IPS-11a (cell line): ENCODE results near the gene FAM131A.
A peak's percentile ranks its signal among the peaks of the same experiment; 100 is the strongest.

Source experiments
- H3K4me3 ChIP-seq: one replicate; pipeline ENCODE4 v1.5.1; 2013; ENCODE audit warnings: low read depth, low read length, control low read depth

FAM131A gene

GRCh38 chr3:184337399-184337714 is at the start of gene FAM131A:
Gene FAM131A, plus strand, starts transcription at chr3:184337600. Its CDS starts 31 bp downstream, at chr3:184337631.
- H3K4me3 ChIP-seq, result peak within 1 kb of the TSS; percentile 69

GRCh38 chr3:184289426-184289938 is 47.9 kb upstream of the FAM131A start:
- no peak overlapping the region for H3K4me3 ChIP-seq

- no peak overlapping the region for H3K4me3 ChIP-seq
These were observed 47.1 kb upstream of the FAM131A start for GRCh38 chr3:184290331-184290730.

- no peak overlapping the region for H3K4me3 ChIP-seq
These were observed 46.2 kb upstream of the FAM131A start for GRCh38 chr3:184291044-184291737.

- H3K4me3 ChIP-seq, result no peak overlapping the region
These were observed 45.5 kb upstream of the FAM131A start for GRCh38 chr3:184291738-184292445.

GRCh38 chr3:184295771-184296170 is 41.6 kb upstream of the FAM131A start:
- H3K4me3 ChIP-seq, result no peak overlapping the region

GRCh38 chr3:184296616-184297015 is 40.8 kb upstream of the FAM131A start:
- no peak overlapping the region for H3K4me3 ChIP-seq

GRCh38 chr3:184298759-184299487 is 38.5 kb upstream of the FAM131A start, which contains the start of gene PSMD2:
Gene PSMD2, plus strand, starts transcription at chr3:184299241. Its CDS starts 26 bp downstream, at chr3:184299267.
- H3K4me3 ChIP-seq, result peak within 1 kb of the TSS; percentile 83

- H3K4me3 ChIP-seq, result peak overlapping the region; percentile 83
These were observed 37.7 kb upstream of the FAM131A start for GRCh38 chr3:184299488-184300377.

GRCh38 chr3:184300378-184300720 is 37.1 kb upstream of the FAM131A start:
- H3K4me3 ChIP-seq, result peak overlapping the region; percentile 83

- H3K4me3 ChIP-seq, result no peak overlapping the region
These were observed 31.8 kb upstream of the FAM131A start for GRCh38 chr3:184305577-184305976.

- H3K4me3 ChIP-seq, result no peak overlapping the region
These were observed 30.9 kb upstream of the FAM131A start for GRCh38 chr3:184306341-184306972.

- no peak overlapping the region for H3K4me3 ChIP-seq
These were observed 29.5 kb upstream of the FAM131A start for GRCh38 chr3:184307915-184308314.

- H3K4me3 ChIP-seq, result no peak overlapping the region
These were observed 28.7 kb upstream of the FAM131A start for GRCh38 chr3:184308744-184309143.

- H3K4me3 ChIP-seq, result no peak overlapping the region
These were observed 25.8 kb upstream of the FAM131A start for GRCh38 chr3:184311633-184312032.

- H3K4me3 ChIP-seq, result peak within 1 kb of the TSS; percentile 81
These were observed 23.1 kb upstream of the FAM131A start, which contains the start of gene EIF4G1 for GRCh38 chr3:184314363-184314699. Gene EIF4G1, plus strand, starts transcription at chr3:184314606. Its CDS starts 1,191 bp downstream, at chr3:184315797.

- peak overlapping the region; percentile 81 for H3K4me3 ChIP-seq
These were observed 22.5 kb upstream of the FAM131A start for GRCh38 chr3:184314700-184315542.

- H3K4me3 ChIP-seq, result peak overlapping the region; percentile 81
These were observed 21.9 kb upstream of the FAM131A start for GRCh38 chr3:184315543-184315867.

GRCh38 chr3:184315871-184316661 is 21.3 kb upstream of the FAM131A start:
- H3K4me3 ChIP-seq, result peak overlapping the region; percentile 81
